HepG2 (cell line): ENCODE measurements around the gene IPO13. TPM values are rescaled to one million over a fixed set of nuclear protein-coding genes. Genes with fewer than 3 reads are reported as not detected.

Experiments used
- ATAC-seq: fragments of 200-7000 bp; cut with Tn5 transposase; 3 replicates; pipeline ENCODE4 v1.9.1; 2020; ENCODE audit warnings: mild to moderate bottlenecking, moderate library complexity
- BruUV-seq: library from RNA; stranded (reverse); fragments of 400-500 nt; replicated peaks from 2 replicates; lab custom pipeline; 2021; lab: Mats Ljungman, UMichigan
- CTCF ChIA-PET: fragments of 300-600 bp; formaldehyde crosslinking; extraction: SDS; loops from one replicate; lab custom pipeline; 2021; ENCODE audit warnings: low total read pairs, inconsistent platforms, low intra/inter-chr PET ratio; lab: Yijun Ruan, JAX
- POLR2A ChIA-PET: fragments of 350-600 bp; sonication (Branson Sonifier 250); formaldehyde crosslinking; loops from one replicate; lab custom pipeline; 2020; ENCODE audit warnings: antibody characterized with exemption, inconsistent platforms; lab: Yijun Ruan, JAX
- DNase-seq: peaks from one replicate; pipeline ENCODE4 v3.0.0-alpha.2; 2015; ENCODE audit warnings: low spot score
- FAIRE-seq: peaks from 3 replicates; lab custom pipeline; 2011; peaks lifted over from hg19 to GRCh38; lab: Jason Lieb, UNC
- H2AFZ ChIP-seq: one replicate; pipeline ENCODE4 v1.6.1; 2011; ENCODE audit warnings: low read length, inconsistent platforms
- H3K27ac ChIP-seq: fragments of 300-600 bp; 3 replicates; pipeline ENCODE4 v1.8.0; 2011; ENCODE audit warnings: mixed run types, mild to moderate bottlenecking, mixed read lengths, low read length, inconsistent platforms; ENCODE audit not compliant: insufficient read depth; ENCODE audit errors: extremely low read length
- H3K27me3 ChIP-seq, 2 experiments: fragments of 200-600 bp in 1 of 2; 2 replicates in 1 of 2; 3 replicates in 1 of 2; pipeline versions ENCODE4 v1.6.0 to v1.8.0; 2011; ENCODE audit warnings: low read length in 2 of 2, mild to moderate bottlenecking in 2 of 2, moderate library complexity in 2 of 2, inconsistent platforms in 1 of 2; ENCODE audit not compliant: insufficient read depth in 2 of 2, control insufficient read depth in 1 of 2
- H3K36me3 ChIP-seq, 2 experiments: fragments of 200-600 bp in 1 of 2; replicated peaks in 1 of 2; 2 replicates in 1 of 2; 3 replicates in 1 of 2; pipeline versions ENCODE4 v1.5.1 to v1.8.0; 2011; ENCODE audit warnings: low read length in 2 of 2, inconsistent platforms in 1 of 2; ENCODE audit not compliant: insufficient read depth in 2 of 2, control insufficient read depth in 1 of 2
- H3K4me1 ChIP-seq: 2 replicates; pipeline ENCODE4 v1.5.1; 2012; ENCODE audit warnings: low read length, inconsistent platforms; ENCODE audit not compliant: insufficient read depth
- H3K4me2 ChIP-seq: 2 replicates; pipeline ENCODE4 v1.6.0; 2011; ENCODE audit warnings: low read depth, low read length, inconsistent platforms
- H3K4me3 ChIP-seq, 3 experiments: fragments of 200-600 bp in 1 of 3; sonication (generic), shearing (Covaris generic) in 1 of 3; replicated peaks in 1 of 3; 2 replicates each; pipeline ENCODE4 v1.5.1; 2011 to 2016; ENCODE audit warnings: low read length in 3 of 3, inconsistent platforms in 2 of 3, low read depth in 2 of 3, mild to moderate bottlenecking in 2 of 3, control low read depth in 1 of 3, mixed read lengths in 1 of 3; ENCODE audit not compliant: insufficient read depth in 1 of 3
- H3K79me2 ChIP-seq: one replicate; pipeline ENCODE4 v1.6.1; 2011; ENCODE audit warnings: low read length, inconsistent platforms; ENCODE audit not compliant: insufficient read depth
- H3K9ac ChIP-seq: 2 replicates; pipeline ENCODE4 v1.6.0; 2011; ENCODE audit warnings: mild to moderate bottlenecking, low read depth, low read length, inconsistent platforms; ENCODE audit not compliant: insufficient read depth
- H3K9me3 ChIP-seq: 2 replicates; pipeline ENCODE4 v1.5.1; 2012; ENCODE audit warnings: mild to moderate bottlenecking, low read length
- H4K20me1 ChIP-seq: 2 replicates; pipeline ENCODE4 v1.6.0; 2011; ENCODE audit warnings: inconsistent platforms, mild to moderate bottlenecking, low read length, moderate library complexity; ENCODE audit not compliant: insufficient read depth
- ARID2 ChIP-seq: sonication (generic); formaldehyde crosslinking; IDR thresholded peaks from 2 replicates; pipeline ENCODE4 v1.8.1; 2022; ENCODE audit warnings: mild to moderate bottlenecking, missing genetic modification reagents, borderline replicate concordance
- GFI1 ChIP-seq: sonication (generic); formaldehyde crosslinking; IDR thresholded peaks from 2 replicates; pipeline ENCODE4 v1.5.0; 2020; ENCODE audit warnings: missing genetic modification reagents, mild to moderate bottlenecking, borderline replicate concordance
- NBN ChIP-seq: fragments of 450-650 bp; conservative IDR thresholded peaks from 2 replicates; pipeline ENCODE4 v1.6.1; 2017
- SMAD3 ChIP-seq: sonication (generic); formaldehyde crosslinking; IDR thresholded peaks from 2 replicates; pipeline ENCODE4 v1.4.0; 2020; ENCODE audit warnings: missing genetic modification reagents
- ZFX ChIP-seq: sonication (generic); formaldehyde crosslinking; IDR thresholded peaks from 2 replicates; pipeline ENCODE4 v1.4.0; 2020; ENCODE audit warnings: mild to moderate bottlenecking, low read depth, missing genetic modification reagents, moderate library complexity
- ZGPAT ChIP-seq: IDR thresholded peaks from 2 replicates; pipeline ENCODE4 v1.6.1; 2016; ENCODE audit warnings: mild to moderate bottlenecking
- WGBS: methylation state at CpG from one replicate; pipeline ENCODE4 v1.1.6; 2017; ENCODE audit warnings: low lambda C conversion rate; 5-methylcytosine and 5-hydroxymethylcytosine counted together
- in situ Hi-C: cut with HindIII; loops from 2 replicates; pipeline ENCODE4 v1.10.0; 2017; ENCODE audit warnings: low pct_unique_long_range_greater_than_20kb; ENCODE audit not compliant: extremely low pct_ligation_motif_present
- intact Hi-C: fragments of 100-400 bp; cut with micrococcal nuclease; formaldehyde crosslinking; loops from one replicate; pipeline ENCODE4 v1.10.0; 2022; ENCODE audit not compliant: unreplicated experiment
- polyA plus RNA-seq, 8 experiments: library from polyadenylated mRNA; depleted of rRNA in 3 of 8; stranded (reverse) in 7 of 8; unstranded in 1 of 8; fragments of >200 nt; fragmentation: Illumina TruSeq in 4 of 8; extraction: Trizol in 4 of 8; gene quantifications; 2 replicates each; pipeline versions ENCODE4 v1.2.1 to v1.2.3, GENCODE V29; 2011 to 2016; ENCODE audit warnings: low read depth in 4 of 8, missing spikeins in 1 of 8, mixed read lengths in 1 of 8; ENCODE audit not compliant: insufficient read depth in 1 of 8
- total RNA-seq, 5 experiments: library from RNA; depleted of rRNA; stranded (reverse); fragments of >200 nt; fragmentation: Illumina TruSeq; extraction: Trizol; gene quantifications; 2 replicates each; pipeline ENCODE4 v1.2.3, GENCODE V29; 2016; ENCODE audit warnings: low read depth in 1 of 5

Gene IPO13
- total and polyA plus RNA-seq, 2 of the 13 experiments (the other 11 are each of a cell fraction or from before 2014, with no cell fraction given) = 12.9 to 15.6 TPM

GRCh38 chr1:43930949-43931275 lies 15.8 kb upstream of the IPO13 start:
- intact Hi-C loops (loop anchor here (10.0 kb wide), 1 partner anchor 104 kb away; the partner anchor contains the start of gene SLC6A9), in situ Hi-C loops (loop anchor here (5.0 kb wide), 2 partner anchors 174 to 404 kb away; no protein-coding TSS in a partner anchor)
- Histone ChIP-seq H3K79me2 (no peaks in the 10 kb centered on the region), H3K9me3 (no peaks in the 10 kb centered on the region), H3K27ac (no peak overlapping the region), H3K4me2 (no peak overlapping the region), H3K36me3 (no peaks in the 10 kb centered on the region; a peak in 1 of 5 replicates), H3K9ac (no peak overlapping the region), H4K20me1 (0 out of 2 replicates have a peak, but pooled peaks cover 2% of the 10 kb centered on the region), H2AFZ (no peak overlapping the region), H3K4me3 (no peak overlapping the region), H3K4me1 (peaks cover 29% of the 10 kb centered on the region), H3K27me3 (no peaks in the 10 kb centered on the region)
- no TSS peak for BruUV-seq
- TF ChIP-seq NBN = no peak
- TF ChIP-seq ARID2 = no peak
- TF ChIP-seq ZGPAT (CRISPR knock-in tag) = no peak
- TF ChIP-seq ZFX (CRISPR knock-in tag) = no peak
- TF ChIP-seq SMAD3 = no peak
- TF ChIP-seq GFI1 (CRISPR knock-in tag) = no peak
- ChIA-PET POLR2A (interaction anchor here (1.4 to 1.9 kb wide), 2 partner anchors 44 to 224 kb away, joined by 5 to 7 read pairs; partner anchors contain the start of genes ATP6V0B and ST3GAL3), CTCF (no interaction called here)
- ATAC-seq (no peak), DNase-seq (no peak), FAIRE-seq (no peak)
- WGBS = 49% methylated on average over 2 of the region's 4 CpGs
